ENCODE measurements around the gene CDH5. TPM values are rescaled to one million over a fixed set of nuclear protein-coding genes. Genes with fewer than 3 reads are reported as not detected.

The CDH5 gene
- total RNA-seq, 2 experiments from 2014 or later = not detected

- Mint-ChIP-seq H3K4me3 (no peak overlapping the region), H3K36me3 (ENCODE audit: low read depth) (no peaks in the 10 kb centered on the region), H3K9me3 (no peaks in the 10 kb centered on the region), H3K27ac (no peak overlapping the region), H3K4me1 (no peaks in the 10 kb centered on the region), H3K27me3 (peaks cover 11% of the 10 kb centered on the region)
- no peak for DNase-seq
- ChIA-PET POLR2A (no interaction called here), CTCF (interaction anchor here (1.3 kb wide), 1 partner anchor 10 kb away, joined by 3 read pairs; no protein-coding TSS in a partner anchor)
These were observed 71.0 kb downstream of the CDH5 start for GRCh38 chr16:66437391-66437945.

GRCh38 chr16:66438536-66438935, 72.0 kb downstream of the CDH5 start:
- Mint-ChIP-seq H3K27ac (no peak overlapping the region), H3K27me3 (peaks cover 4% of the 10 kb centered on the region), H3K4me1 (no peaks in the 10 kb centered on the region), H3K9me3 (no peaks in the 10 kb centered on the region), H3K4me3 (no peak overlapping the region), H3K36me3 (ENCODE audit: low read depth) (no peaks in the 10 kb centered on the region)
- no peak for DNase-seq
- POLR2A ChIA-PET = no interaction called here
- CTCF ChIA-PET = no interaction called here

- POLR2A ChIA-PET = no interaction called here
- no peaks in the 10 kb centered on the region for H3K9me3 Mint-ChIP-seq
These were observed 72.7 kb downstream of the CDH5 start for GRCh38 chr16:66439051-66439730.

GRCh38 chr16:66440271-66440802, 73.8 kb downstream of the CDH5 start:
- Mint-ChIP-seq H3K27me3 (peaks cover 4% of the 10 kb centered on the region), H3K27ac (no peak overlapping the region)
- POLR2A ChIA-PET = no interaction called here

More at GRCh38 chr16:66439051-66439730, 72.7 kb downstream of the CDH5 start:
- CTCF ChIA-PET = interaction anchor here (0.6 to 1.0 kb wide), 2 partner anchors 10 to 50 kb away, joined by 4 read pairs; no protein-coding TSS in a partner anchor
- no peak for DNase-seq
- H3K27ac Mint-ChIP-seq = no peak overlapping the region
- H3K4me3 Mint-ChIP-seq = no peak overlapping the region
- H3K27me3 Mint-ChIP-seq = peaks cover 4% of the 10 kb centered on the region
- no peaks in the 10 kb centered on the region for H3K4me1 Mint-ChIP-seq
- no peaks in the 10 kb centered on the region for H3K36me3 Mint-ChIP-seq (ENCODE audit: low read depth)

GRCh38 chr16:66440970-66441369, 74.5 kb downstream of the CDH5 start:
- DNase-seq = no peak
- Mint-ChIP-seq H3K36me3 (ENCODE audit: low read depth) (no peaks in the 10 kb centered on the region), H3K27ac (no peak overlapping the region), H3K4me3 (no peak overlapping the region), H3K27me3 (peaks cover 8% of the 10 kb centered on the region), H3K9me3 (no peaks in the 10 kb centered on the region), H3K4me1 (no peaks in the 10 kb centered on the region)
- ChIA-PET CTCF (interaction anchor here (0.9 to 1.3 kb wide), 2 partner anchors 34 to 390 kb away, joined by 3 to 4 read pairs; partner anchors contain the start of gene NAE1), POLR2A (no interaction called here)

More at GRCh38 chr16:66440271-66440802, 73.8 kb downstream of the CDH5 start:
- H3K36me3 Mint-ChIP-seq (ENCODE audit: low read depth) = no peaks in the 10 kb centered on the region
- no peaks in the 10 kb centered on the region for H3K9me3 Mint-ChIP-seq
- no peak for DNase-seq
- no peaks in the 10 kb centered on the region for H3K4me1 Mint-ChIP-seq
- no peak overlapping the region for H3K4me3 Mint-ChIP-seq
- CTCF ChIA-PET = interaction anchor here (0.9 to 1.3 kb wide), 2 partner anchors 33 to 390 kb away, joined by 3 to 4 read pairs; partner anchors contain the start of gene NAE1

- ChIA-PET POLR2A (no interaction called here), CTCF (interaction anchor here (1.3 kb wide), 1 partner anchor 34 kb away, joined by 3 read pairs; no protein-coding TSS in a partner anchor)
- Mint-ChIP-seq H3K27me3 (peaks cover 13% of the 10 kb centered on the region), H3K27ac (no peak overlapping the region), H3K4me1 (no peaks in the 10 kb centered on the region), H3K9me3 (no peaks in the 10 kb centered on the region), H3K4me3 (no peak overlapping the region), H3K36me3 (ENCODE audit: low read depth) (no peaks in the 10 kb centered on the region)
- DNase-seq = no peak
These were observed 75.3 kb downstream of the CDH5 start for GRCh38 chr16:66441586-66442375.

- Mint-ChIP-seq H3K36me3 (ENCODE audit: low read depth) (no peaks in the 10 kb centered on the region), H3K4me1 (no peaks in the 10 kb centered on the region), H3K9me3 (no peaks in the 10 kb centered on the region), H3K27me3 (peaks cover 13% of the 10 kb centered on the region), H3K4me3 (no peak overlapping the region), H3K27ac (no peak overlapping the region)
- ChIA-PET CTCF (no interaction called here), POLR2A (no interaction called here)
- no peak for DNase-seq
These were observed 76.2 kb downstream of the CDH5 start for GRCh38 chr16:66442502-66443268.

- ChIA-PET POLR2A (no interaction called here), CTCF (no interaction called here)
- no peak for DNase-seq
- Mint-ChIP-seq H3K27me3 (peaks cover 13% of the 10 kb centered on the region), H3K27ac (no peak overlapping the region), H3K4me3 (no peak overlapping the region), H3K36me3 (ENCODE audit: low read depth) (no peaks in the 10 kb centered on the region), H3K4me1 (no peaks in the 10 kb centered on the region), H3K9me3 (no peaks in the 10 kb centered on the region)
These were observed 76.8 kb downstream of the CDH5 start for GRCh38 chr16:66443269-66443652.

GRCh38 chr16:66444049-66444481, 77.6 kb downstream of the CDH5 start:
- Mint-ChIP-seq H3K27me3 (peaks cover 14% of the 10 kb centered on the region), H3K4me3 (no peak overlapping the region), H3K4me1 (no peaks in the 10 kb centered on the region), H3K36me3 (ENCODE audit: low read depth) (no peaks in the 10 kb centered on the region), H3K9me3 (no peaks in the 10 kb centered on the region), H3K27ac (no peak overlapping the region)
- no peak for DNase-seq
- CTCF ChIA-PET = interaction anchor here (0.9 to 1.4 kb wide), 2 partner anchors 11 to 26 kb away, joined by 3 to 4 read pairs; no protein-coding TSS in a partner anchor
- POLR2A ChIA-PET = no interaction called here

GRCh38 chr16:66446737-66447136, 80.2 kb downstream of the CDH5 start:
- no peaks in the 10 kb centered on the region for H3K36me3 Mint-ChIP-seq (ENCODE audit: low read depth)
- no peak overlapping the region for H3K27ac Mint-ChIP-seq
- CTCF ChIA-PET = no interaction called here
- POLR2A ChIA-PET = no interaction called here
- H3K9me3 Mint-ChIP-seq = no peaks in the 10 kb centered on the region
- no peak for DNase-seq
- H3K4me1 Mint-ChIP-seq = no peaks in the 10 kb centered on the region
- H3K4me3 Mint-ChIP-seq = no peak overlapping the region
- H3K27me3 Mint-ChIP-seq = peaks cover 13% of the 10 kb centered on the region

GRCh38 chr16:66447491-66447890, 81.0 kb downstream of the CDH5 start:
- Mint-ChIP-seq H3K4me3 (no peak overlapping the region), H3K27ac (no peak overlapping the region), H3K9me3 (no peaks in the 10 kb centered on the region), H3K27me3 (peaks cover 13% of the 10 kb centered on the region), H3K4me1 (no peaks in the 10 kb centered on the region), H3K36me3 (ENCODE audit: low read depth) (no peaks in the 10 kb centered on the region)
- ChIA-PET CTCF (no interaction called here), POLR2A (no interaction called here)
- DNase-seq = no peak

GRCh38 chr16:66451548-66451947, 85.1 kb downstream of the CDH5 start:
- Mint-ChIP-seq H3K27ac (no peak overlapping the region), H3K4me3 (no peak overlapping the region), H3K4me1 (peaks cover 7% of the 10 kb centered on the region), H3K9me3 (no peaks in the 10 kb centered on the region), H3K36me3 (ENCODE audit: low read depth) (no peaks in the 10 kb centered on the region), H3K27me3 (peaks cover 5% of the 10 kb centered on the region)
- ChIA-PET POLR2A (interaction anchor here (0.6 kb wide), 1 partner anchor 44 kb away, joined by 4 read pairs; no protein-coding TSS in a partner anchor), CTCF (no interaction called here)
- DNase-seq = no peak

All from activated CD4-positive, alpha-beta T cell treated with anti-CD3 and anti-CD28 coated beads, Interleukin-2, amount 10 ng/mL, durations not matched to agents 7 days and 5 days (primary cell).